Measurements from ENCODE around the gene ZSWIM8.

- no peak for TF ChIP-seq CTCF (IDR thresholded peaks at IDR 0.05)
- no peak for TF ChIP-seq EZH2 (IDR thresholded peaks at IDR 0.05; ENCODE audit: borderline replicate concordance, insufficient read depth, low read depth, low read length, poor library complexity, severe bottlenecking)
Measured at GRCh38 chr10:73788864-73789658, 3.7 kb downstream of the ZSWIM8 start.

Measured in B cell (primary cell).